Lower leg skin (tissue), 4 donors: ENCODE data around the gene KRI1. TPM values are rescaled to one million over a fixed set of nuclear protein-coding genes. Genes with fewer than 3 reads are reported as not detected.
"Not testable (repeated sequence)": the region's sequence is repeated elsewhere in the genome, so short reads cannot be mapped to it uniquely, and the experiment has no call there.

Source experiments
- DNase-seq, 2 donors: peaks; one replicate each; pipeline ENCODE4 v3.0.0-alpha.2; 2019; ENCODE audit warnings: low spot score in 2 of 2
- H3K4me3 ChIP-seq: fragments of 200-600 bp; sonication (generic); 2 replicates; pipeline ENCODE4 v1.5.1; 2017; ENCODE audit warnings: mild to moderate bottlenecking, low read depth; ENCODE audit not compliant: poor library complexity, severe bottlenecking
- POLR2A ChIP-seq, 2 donors: fragments of 450-650 bp; IDR thresholded peaks; one replicate each; pipeline ENCODE4 v1.6.1; 2016 to 2017; ENCODE audit warnings: antibody characterized with exemption in 2 of 2, mild to moderate bottlenecking in 1 of 2, moderate library complexity in 1 of 2
- WGBS, 2 donors: methylation state at CpG; one replicate each; pipeline ENCODE4 v1.1.5; 2018; 5-methylcytosine and 5-hydroxymethylcytosine counted together
- intact Hi-C: fragments of 100-400 bp; cut with DNase I; formaldehyde crosslinking; loops from one replicate; pipeline ENCODE4 v1.15.0; 2023; ENCODE audit warnings: low total_unique reads
- total RNA-seq, 4 donors: library from RNA; depleted of rRNA; stranded (reverse); fragments of >200 nt; gene quantifications; one replicate each; pipeline ENCODE4 v1.1.0, GENCODE V29; 2016
- TF ChIP-seq, protein P1 (sequence below), 3 donors: fragments of 450-650 bp; IDR thresholded peaks; one replicate each; pipeline ENCODE4 v1.5.1; 2016; ENCODE audit warnings: antibody characterized with exemption in 3 of 3, mild to moderate bottlenecking in 3 of 3, moderate library complexity in 2 of 3

The KRI1 gene
- total RNA-seq, 4 donors from 2014 or later: 23.8 to 59.3 (median 29.4) TPM

DNA sequence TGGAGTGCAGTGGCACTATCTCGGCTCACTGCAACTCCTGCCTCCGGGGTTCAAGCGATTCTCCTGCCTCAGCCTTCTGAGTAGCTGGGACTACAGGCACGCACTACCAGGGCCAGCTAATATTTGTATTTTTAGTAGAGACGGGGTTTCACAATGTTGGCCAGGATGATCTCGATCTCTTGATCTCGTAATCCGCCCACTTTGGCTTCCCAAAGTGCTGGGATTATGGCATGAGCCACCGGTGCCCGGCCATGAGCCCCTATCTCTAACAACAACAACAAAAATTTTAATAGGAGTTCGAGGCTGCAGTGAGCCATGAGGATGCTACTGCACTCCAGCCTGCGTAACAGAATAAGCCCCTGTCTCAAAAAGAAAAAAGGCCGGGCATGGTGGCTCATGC, 16.3 kb upstream of the KRI1 start:
- intact Hi-C loops: loop anchor here (2.0 to 5.0 kb wide), 2 partner anchors 63 to 115 kb away; no protein-coding TSS in a partner anchor
- DNase-seq: no peak
- TF ChIP-seq, protein P1, sequence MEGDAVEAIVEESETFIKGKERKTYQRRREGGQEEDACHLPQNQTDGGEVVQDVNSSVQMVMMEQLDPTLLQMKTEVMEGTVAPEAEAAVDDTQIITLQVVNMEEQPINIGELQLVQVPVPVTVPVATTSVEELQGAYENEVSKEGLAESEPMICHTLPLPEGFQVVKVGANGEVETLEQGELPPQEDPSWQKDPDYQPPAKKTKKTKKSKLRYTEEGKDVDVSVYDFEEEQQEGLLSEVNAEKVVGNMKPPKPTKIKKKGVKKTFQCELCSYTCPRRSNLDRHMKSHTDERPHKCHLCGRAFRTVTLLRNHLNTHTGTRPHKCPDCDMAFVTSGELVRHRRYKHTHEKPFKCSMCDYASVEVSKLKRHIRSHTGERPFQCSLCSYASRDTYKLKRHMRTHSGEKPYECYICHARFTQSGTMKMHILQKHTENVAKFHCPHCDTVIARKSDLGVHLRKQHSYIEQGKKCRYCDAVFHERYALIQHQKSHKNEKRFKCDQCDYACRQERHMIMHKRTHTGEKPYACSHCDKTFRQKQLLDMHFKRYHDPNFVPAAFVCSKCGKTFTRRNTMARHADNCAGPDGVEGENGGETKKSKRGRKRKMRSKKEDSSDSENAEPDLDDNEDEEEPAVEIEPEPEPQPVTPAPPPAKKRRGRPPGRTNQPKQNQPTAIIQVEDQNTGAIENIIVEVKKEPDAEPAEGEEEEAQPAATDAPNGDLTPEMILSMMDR (IDR thresholded peaks at IDR 0.05): no peak
- no peak for TF ChIP-seq POLR2A (IDR thresholded peaks at IDR 0.05)
- no peak overlapping the region for H3K4me3 ChIP-seq
- 77 to 85% methylated on average over 13 of the region's 13 CpGs for WGBS, 2 donors

DNA sequence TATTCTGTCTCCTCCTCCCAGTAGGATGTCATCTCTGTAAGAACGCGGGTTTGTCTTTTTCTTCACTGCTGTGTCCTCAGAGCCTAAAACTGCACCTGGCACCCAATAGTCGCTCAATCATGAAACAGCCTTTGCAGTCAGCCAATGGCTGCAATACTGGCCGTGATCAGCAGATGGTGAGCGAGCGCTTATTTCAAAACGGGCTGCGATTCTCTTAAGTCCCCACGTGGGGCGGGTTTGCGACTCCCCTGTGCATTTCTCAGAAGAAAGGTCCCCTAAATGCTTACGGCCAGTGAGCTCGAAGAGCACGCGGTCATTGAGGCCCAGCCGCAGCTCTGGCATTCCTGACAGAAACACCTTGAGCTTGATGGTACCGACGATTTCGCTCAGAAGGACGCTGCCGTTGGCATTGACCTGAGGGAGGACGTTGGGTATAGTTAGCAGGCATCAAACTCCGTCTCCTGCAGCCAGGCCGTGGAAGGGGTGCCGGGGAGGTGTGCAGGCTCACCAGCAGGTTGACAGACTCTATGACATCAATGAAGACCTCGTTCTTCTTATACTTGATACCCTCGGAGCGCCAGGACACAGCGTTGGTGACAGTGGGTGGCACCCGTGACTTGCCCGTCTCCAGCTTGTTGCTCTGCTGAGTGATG, 15.3 kb upstream of the KRI1 start:
- WGBS, 2 donors: 25% methylated on average over 31 of the region's 31 CpGs
- H3K4me3 ChIP-seq: no peak overlapping the region
- DNase-seq: peak; percentile 89 to 97
- TF ChIP-seq, protein P1 (IDR thresholded peaks at IDR 0.05): peak in 2 of 3 donors; percentile 90 to 98
- no peak for TF ChIP-seq POLR2A (IDR thresholded peaks at IDR 0.05)
- intact Hi-C loops: loop anchor here (5.0 kb wide), 1 partner anchor 116 kb away; no protein-coding TSS in a partner anchor

DNA sequence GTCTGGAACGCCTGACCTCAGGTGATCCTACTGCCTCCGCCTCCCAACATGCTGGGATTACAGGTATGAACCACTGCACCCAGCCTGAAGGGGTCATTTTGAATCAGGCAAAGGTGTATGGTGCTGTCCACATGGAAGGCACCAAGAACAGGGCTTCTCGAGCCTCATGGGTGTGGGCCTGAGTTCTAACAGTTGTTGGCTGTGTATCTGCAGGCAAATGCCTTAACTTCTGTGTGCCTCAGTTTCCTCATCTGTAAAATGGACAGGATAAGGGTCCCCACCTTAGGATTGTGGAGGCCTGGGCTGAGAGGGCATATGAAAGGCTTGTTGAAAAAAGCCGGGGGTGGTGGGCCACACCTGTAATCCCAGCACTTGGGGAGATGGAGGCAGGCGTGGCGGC, 12.1 kb upstream of the KRI1 start:
- intact Hi-C loops: no loop called here
- DNase-seq: no peak
- WGBS, 2 donors: 95% methylated on average over 6 of the region's 6 CpGs
- TF ChIP-seq, protein P1 (IDR thresholded peaks at IDR 0.05): no peak
- no peak for TF ChIP-seq POLR2A (IDR thresholded peaks at IDR 0.05)
- H3K4me3 ChIP-seq: no peak overlapping the region

GRCh38 chr19:10575011-10575716, 9.4 kb upstream of the KRI1 start:
- no peak for TF ChIP-seq POLR2A (IDR thresholded peaks at IDR 0.05)
- intact Hi-C loops: no loop called here
- no peak for DNase-seq
- 82 to 87% methylated on average over 6 of the region's 6 CpGs for WGBS, 2 donors
- H3K4me3 ChIP-seq: no peak overlapping the region

GRCh38 chr19:10574462-10574861, 8.7 kb upstream of the KRI1 start:
- 85 to 86% methylated on average over 8 of the region's 8 CpGs for WGBS, 2 donors
- TF ChIP-seq, protein P1 (IDR thresholded peaks at IDR 0.05): no peak
- TF ChIP-seq POLR2A (IDR thresholded peaks at IDR 0.05): no peak
- H3K4me3 ChIP-seq: no peak overlapping the region
- no peak for DNase-seq
- intact Hi-C loops: no loop called here

- WGBS, 2 donors: 82 to 87% methylated on average over 6 of the region's 6 CpGs
- H3K4me3 ChIP-seq, intact Hi-C loops, DNase-seq: not testable (repeated sequence)
Observed at GRCh38 chr19:10573793-10574192, 8.0 kb upstream of the KRI1 start.
